Measurements from ENCODE around the gene LANCL3. TPM values are rescaled to one million over a fixed set of nuclear protein-coding genes. Genes with fewer than 3 reads are reported as not detected.

The LANCL3 gene
- under 0.01 TPM in 2 replicates for total RNA-seq

DNA sequence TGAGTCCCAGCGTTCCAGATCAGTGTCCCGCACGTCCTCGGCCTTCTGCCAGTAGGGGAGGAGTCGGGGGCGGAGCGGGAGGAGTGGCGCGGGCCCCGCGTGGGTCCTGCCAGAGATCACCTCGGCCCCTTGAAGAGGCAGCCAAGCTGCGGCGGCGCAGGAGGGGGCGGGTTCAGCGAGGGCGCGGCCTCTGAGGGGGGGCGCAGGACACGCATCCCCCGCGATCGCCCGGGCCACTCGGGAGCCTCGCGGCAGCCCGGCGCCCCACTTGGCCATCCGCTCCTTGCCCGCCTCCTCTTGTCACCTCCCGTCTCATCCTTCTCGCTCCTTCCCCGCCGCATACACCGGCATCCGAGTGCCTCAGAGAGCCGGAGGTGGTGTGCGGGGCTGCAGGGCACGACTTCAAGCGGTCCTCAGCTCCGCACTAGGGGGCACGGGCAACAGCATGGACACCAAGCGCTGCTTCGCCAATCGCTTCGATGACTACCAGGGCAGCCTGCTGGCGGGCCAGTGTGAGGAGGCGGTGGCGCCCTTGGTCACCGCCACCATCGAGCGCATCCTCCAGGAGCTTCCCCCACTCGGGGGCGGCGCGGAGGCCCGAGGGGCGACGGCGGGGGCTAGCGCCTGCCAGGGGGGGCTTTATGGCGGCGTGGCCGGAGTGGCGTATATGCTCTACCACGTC, at the start of gene LANCL3:
Gene LANCL3 (plus strand): TSS at position 236 of the 682 bp plus-strand sequence. CDS start 210 bp downstream, at position 446.

GRCh38 chrX:37685381-37686359, 114.2 kb downstream of the LANCL3 start, which contains the start of gene XK:
Gene XK (plus strand): TSS chrX:37685791. CDS start chrX:37685962, 171 bp downstream.

Other genes with a start within 250 kb of the LANCL3 start
- 6.2 and 9.0 TPM in 2 replicates for gene PRRG1, start 222.3 kb upstream of the LANCL3 start, total RNA-seq
- under 0.01 TPM in 1 of 2 replicates, not detected in the other for gene XK, start 114.1 kb downstream of the LANCL3 start, total RNA-seq
- gene CYBB, start 208.4 kb downstream of the LANCL3 start, total RNA-seq, result not detected in 2 replicates